BJ (cell line): ENCODE results near the gene BCAM. TPM values are rescaled to one million over a fixed set of nuclear protein-coding genes. Genes with fewer than 3 reads are reported as not detected.

Experiments used
- CTCF ChIA-PET: fragments of 350-600 bp; formaldehyde crosslinking; extraction: SDS; loops from one replicate; lab custom pipeline; 2021; ENCODE audit warnings: antibody characterized with exemption, inconsistent platforms; lab: Yijun Ruan, JAX
- POLR2A ChIA-PET: fragments of 300-600 bp; sonication (Branson Sonifier 250); formaldehyde crosslinking; extraction: SDS; loops from one replicate; lab custom pipeline; 2021; ENCODE audit warnings: antibody characterized with exemption; lab: Charles Lee
- DNase-seq: peaks from one replicate; pipeline ENCODE4 v3.0.0-alpha.2; 2011; ENCODE audit warnings: low read depth
- H3K27me3 ChIP-seq: 2 replicates; pipeline ENCODE4 v1.6.0; 2011; ENCODE audit warnings: low read length; ENCODE audit not compliant: control insufficient read depth, insufficient read depth
- H3K36me3 ChIP-seq: 2 replicates; pipeline ENCODE4 v1.5.1; 2011; ENCODE audit warnings: low read length; ENCODE audit not compliant: control insufficient read depth, insufficient read depth
- H3K4me3 ChIP-seq: 2 replicates; pipeline ENCODE4 v1.5.1; 2011; ENCODE audit warnings: low read depth, mild to moderate bottlenecking, control low read depth, low read length
- polyA plus RNA-seq: library from polyadenylated mRNA; depleted of rRNA; stranded (reverse); fragments of >200 nt; gene quantifications from 2 replicates; pipeline ENCODE4 v1.2.3, GENCODE V29; 2011
- TF ChIP-seq, protein P1 (sequence below): IDR thresholded peaks from 2 replicates; pipeline ENCODE4 v1.5.1; 2011; ENCODE audit warnings: low read depth, mild to moderate bottlenecking, control low read depth, inconsistent platforms, low read length, moderate library complexity; ENCODE audit not compliant: insufficient read depth

Gene BCAM
- polyA plus RNA-seq, 1 experiment, result 8.9 TPM

DNA sequence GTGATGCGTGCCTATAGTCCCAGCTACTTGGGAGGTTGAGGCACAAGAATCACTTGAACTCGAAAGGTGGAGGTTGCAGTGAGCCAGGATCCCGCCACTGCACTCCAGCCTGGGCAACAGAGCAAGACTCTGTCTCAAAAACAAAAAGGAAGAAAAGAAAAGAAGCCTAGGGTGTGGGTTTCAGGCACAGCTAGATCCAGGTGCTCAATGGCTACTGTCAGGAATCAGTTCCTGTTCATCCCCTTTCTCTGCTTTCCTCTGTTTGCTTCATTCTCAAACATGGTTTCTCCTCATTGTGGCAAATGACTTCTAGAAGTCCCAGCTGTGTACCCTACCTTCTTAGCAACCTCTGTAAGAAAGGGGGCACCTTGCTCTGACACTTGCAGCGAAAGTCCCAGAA lies 25.4 kb upstream of the BCAM start:
- ChIA-PET CTCF (interaction anchor here (0.7 to 5.1 kb wide), 30 partner anchors 8 to 463 kb away, joined by 3 to 30 read pairs (median 6); partner anchors contain the start of genes BCAM and NECTIN2), POLR2A (no interaction called here)
- no peak for DNase-seq
- H3K4me3 ChIP-seq, result no peak overlapping the region
- TF ChIP-seq, protein P1, sequence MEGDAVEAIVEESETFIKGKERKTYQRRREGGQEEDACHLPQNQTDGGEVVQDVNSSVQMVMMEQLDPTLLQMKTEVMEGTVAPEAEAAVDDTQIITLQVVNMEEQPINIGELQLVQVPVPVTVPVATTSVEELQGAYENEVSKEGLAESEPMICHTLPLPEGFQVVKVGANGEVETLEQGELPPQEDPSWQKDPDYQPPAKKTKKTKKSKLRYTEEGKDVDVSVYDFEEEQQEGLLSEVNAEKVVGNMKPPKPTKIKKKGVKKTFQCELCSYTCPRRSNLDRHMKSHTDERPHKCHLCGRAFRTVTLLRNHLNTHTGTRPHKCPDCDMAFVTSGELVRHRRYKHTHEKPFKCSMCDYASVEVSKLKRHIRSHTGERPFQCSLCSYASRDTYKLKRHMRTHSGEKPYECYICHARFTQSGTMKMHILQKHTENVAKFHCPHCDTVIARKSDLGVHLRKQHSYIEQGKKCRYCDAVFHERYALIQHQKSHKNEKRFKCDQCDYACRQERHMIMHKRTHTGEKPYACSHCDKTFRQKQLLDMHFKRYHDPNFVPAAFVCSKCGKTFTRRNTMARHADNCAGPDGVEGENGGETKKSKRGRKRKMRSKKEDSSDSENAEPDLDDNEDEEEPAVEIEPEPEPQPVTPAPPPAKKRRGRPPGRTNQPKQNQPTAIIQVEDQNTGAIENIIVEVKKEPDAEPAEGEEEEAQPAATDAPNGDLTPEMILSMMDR, result no peak
- no peaks in the 10 kb centered on the region for H3K36me3 ChIP-seq
- H3K27me3 ChIP-seq, result no peaks in the 10 kb centered on the region

DNA sequence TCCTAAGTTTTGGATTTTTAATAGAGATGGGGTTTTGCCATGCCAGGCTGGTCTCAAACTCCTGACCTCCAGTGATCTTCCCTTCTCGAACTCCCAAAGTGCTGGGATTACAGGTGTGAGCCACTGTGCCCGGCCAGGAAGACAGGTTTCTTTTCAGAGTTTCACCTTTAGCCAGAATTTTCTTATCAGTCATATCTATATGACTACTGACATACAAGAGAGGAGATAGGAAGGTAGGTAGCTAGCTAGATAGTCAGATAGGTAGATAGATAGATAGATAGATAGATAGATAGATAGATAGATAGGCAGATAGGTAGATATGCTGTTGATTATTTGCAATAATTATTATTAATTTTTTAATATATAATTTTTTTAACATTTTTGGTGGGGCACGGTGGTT lies 23.6 kb upstream of the BCAM start:
- no peaks in the 10 kb centered on the region for H3K36me3 ChIP-seq
- TF ChIP-seq, protein P1, result no peak
- CTCF ChIA-PET, result interaction anchor here (0.6 to 5.1 kb wide), 20 partner anchors 10 to 214 kb away, joined by 3 to 30 read pairs (median 7); partner anchors contain the start of genes BCAM and NECTIN2
- no peak for DNase-seq
- H3K4me3 ChIP-seq, result no peak overlapping the region
- POLR2A ChIA-PET, result no interaction called here
- no peaks in the 10 kb centered on the region for H3K27me3 ChIP-seq

DNA sequence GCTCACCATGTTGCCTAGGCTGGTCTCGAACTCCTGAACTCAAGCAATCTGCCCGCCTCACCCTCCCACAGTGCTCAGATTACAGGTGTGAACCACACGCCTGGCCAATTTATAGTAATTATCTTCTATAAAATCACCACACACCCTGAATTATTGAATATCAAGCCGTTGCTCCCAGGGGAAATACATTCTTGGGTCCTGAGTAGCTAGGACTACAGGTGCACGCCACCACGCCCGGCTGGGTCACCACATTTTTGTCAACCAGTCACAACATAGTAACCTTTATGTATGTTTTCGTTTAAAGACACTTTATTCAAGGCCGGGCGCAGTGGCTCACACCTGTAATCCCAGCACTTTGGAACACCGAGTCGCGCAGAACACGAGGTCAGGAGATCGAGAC lies 22.9 kb upstream of the BCAM start:
- ChIA-PET CTCF (interaction anchor here (0.7 to 5.1 kb wide), 6 partner anchors 13 to 66 kb away, joined by 3 to 30 read pairs (median 8); partner anchors contain the start of gene NECTIN2), POLR2A (no interaction called here)
- H3K27me3 ChIP-seq, result no peaks in the 10 kb centered on the region
- TF ChIP-seq, protein P1, result no peak
- DNase-seq, result no peak
- H3K36me3 ChIP-seq, result no peaks in the 10 kb centered on the region
- H3K4me3 ChIP-seq, result no peak overlapping the region

DNA sequence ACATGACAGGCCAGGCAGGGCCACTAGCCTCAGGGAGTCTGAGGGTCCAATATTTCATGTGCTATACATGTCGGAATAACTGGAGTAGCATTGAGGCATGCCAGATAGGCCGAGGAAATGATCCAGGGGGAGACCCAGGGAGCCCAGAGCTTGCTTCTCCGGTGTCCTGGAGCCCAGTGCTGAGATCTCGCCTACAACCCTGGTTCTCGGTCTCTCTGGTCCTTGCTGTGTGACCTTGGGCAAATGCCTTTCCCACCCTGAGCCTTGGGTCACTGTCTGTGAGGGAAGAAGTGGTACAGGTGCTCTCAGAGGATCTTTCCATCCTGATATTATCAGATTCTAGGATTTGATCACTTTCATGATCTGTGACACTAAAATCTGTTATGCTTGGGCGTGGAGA lies 19.9 kb upstream of the BCAM start:
- Histone ChIP-seq H3K36me3 (no peaks in the 10 kb centered on the region), H3K4me3 (no peak overlapping the region), H3K27me3 (no peaks in the 10 kb centered on the region)
- ChIA-PET POLR2A (no interaction called here), CTCF (interaction anchor here (1.6 kb wide), 1 partner anchor 14 kb away, joined by 4 read pairs; no protein-coding TSS in a partner anchor)
- TF ChIP-seq, protein P1, result no peak
- no peak for DNase-seq

DNA sequence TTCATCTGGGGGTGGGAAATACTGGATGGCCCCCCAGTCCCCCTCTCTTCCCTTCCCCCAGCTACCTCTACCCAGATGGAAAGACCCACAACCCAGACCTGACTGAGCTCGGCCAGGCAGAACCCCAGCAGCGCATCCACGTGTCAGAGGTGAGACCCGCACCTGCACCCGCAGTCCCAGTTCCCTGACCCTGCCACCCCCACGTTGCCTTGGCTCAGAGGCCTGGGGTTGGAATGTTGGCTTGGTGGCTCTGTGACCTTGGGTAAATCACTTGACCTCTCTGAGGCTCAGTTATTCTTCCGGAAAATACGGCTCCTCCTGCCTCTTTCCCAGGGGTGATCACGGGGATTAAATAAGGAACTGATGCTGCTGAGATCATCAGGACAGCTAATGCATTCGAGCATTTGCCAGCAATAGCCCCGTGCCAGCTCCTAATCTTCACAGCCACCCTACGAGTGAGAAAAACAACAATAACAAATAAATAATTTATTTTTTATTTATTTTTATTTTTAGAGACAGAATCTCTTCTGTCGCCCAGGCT lies 18.9 kb upstream of the BCAM start:
- ChIA-PET CTCF (interaction anchor here (0.8 to 1.6 kb wide), 3 partner anchors 15 to 56 kb away, joined by 3 to 4 read pairs (median 4); partner anchors contain the start of gene NECTIN2), POLR2A (no interaction called here)
- H3K4me3 ChIP-seq, result no peak overlapping the region
- TF ChIP-seq, protein P1, result no peak
- no peak for DNase-seq
- no peaks in the 10 kb centered on the region for H3K36me3 ChIP-seq
- H3K27me3 ChIP-seq, result no peaks in the 10 kb centered on the region
